Astrocyte (in vitro differentiated cells and primary cell): ENCODE measurements around the gene TAMALIN.

Experiments
- EZH2 ChIP-seq: IDR thresholded peaks from 2 replicates; pipeline ENCODE4 v1.6.1; 2012; ENCODE audit warnings: mild to moderate bottlenecking, low read length, inconsistent platforms; ENCODE audit not compliant: insufficient read depth
- TF ChIP-seq, protein P1 (sequence below): IDR thresholded peaks from 2 replicates; pipeline ENCODE4 v1.5.1; 2011; ENCODE audit warnings: low read depth, mild to moderate bottlenecking, inconsistent platforms, low read length, moderate library complexity; ENCODE audit not compliant: insufficient read depth

DNA sequence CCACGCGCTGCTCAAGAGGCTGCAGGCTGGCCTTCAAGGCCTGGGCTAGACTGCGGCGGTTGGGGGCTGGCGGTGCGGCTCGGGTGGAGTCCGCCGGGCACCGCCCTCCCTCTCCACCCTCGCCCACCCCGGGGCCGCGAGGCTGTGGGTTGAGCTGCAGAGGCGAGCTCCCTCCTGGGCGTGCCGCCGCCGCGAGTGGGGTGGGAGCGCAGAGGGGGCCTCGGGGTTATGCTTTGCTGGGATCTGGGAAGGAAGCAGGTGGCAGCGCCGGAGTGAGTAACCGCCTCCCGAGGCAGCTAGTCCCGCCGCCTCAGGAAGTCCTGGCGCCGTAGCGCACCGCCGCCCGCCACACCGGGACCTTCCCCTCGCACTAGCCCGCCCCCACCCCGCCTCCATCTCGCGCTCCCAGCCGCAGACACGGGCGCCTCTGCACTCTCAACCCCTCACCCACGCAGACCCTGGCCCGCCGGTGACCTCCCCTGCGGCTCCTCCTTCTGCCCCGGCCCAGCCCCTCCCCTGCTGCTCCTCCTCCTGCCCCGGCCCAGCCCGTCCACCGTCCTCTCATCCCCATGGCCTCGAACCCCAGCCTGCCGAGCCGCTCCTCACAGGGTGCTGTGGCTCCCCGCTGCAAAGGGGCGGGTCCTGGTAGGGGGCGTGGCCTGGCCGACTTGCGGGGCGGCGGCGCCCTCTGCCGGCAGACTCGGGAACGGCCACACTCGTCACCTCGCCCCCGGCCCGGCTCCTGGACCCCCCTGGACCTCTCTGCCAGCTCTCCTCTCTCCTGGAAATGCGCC lies 16.6 kb downstream of the TAMALIN start:
- TF ChIP-seq EZH2, result peak; percentile 59
- TF ChIP-seq, protein P1, sequence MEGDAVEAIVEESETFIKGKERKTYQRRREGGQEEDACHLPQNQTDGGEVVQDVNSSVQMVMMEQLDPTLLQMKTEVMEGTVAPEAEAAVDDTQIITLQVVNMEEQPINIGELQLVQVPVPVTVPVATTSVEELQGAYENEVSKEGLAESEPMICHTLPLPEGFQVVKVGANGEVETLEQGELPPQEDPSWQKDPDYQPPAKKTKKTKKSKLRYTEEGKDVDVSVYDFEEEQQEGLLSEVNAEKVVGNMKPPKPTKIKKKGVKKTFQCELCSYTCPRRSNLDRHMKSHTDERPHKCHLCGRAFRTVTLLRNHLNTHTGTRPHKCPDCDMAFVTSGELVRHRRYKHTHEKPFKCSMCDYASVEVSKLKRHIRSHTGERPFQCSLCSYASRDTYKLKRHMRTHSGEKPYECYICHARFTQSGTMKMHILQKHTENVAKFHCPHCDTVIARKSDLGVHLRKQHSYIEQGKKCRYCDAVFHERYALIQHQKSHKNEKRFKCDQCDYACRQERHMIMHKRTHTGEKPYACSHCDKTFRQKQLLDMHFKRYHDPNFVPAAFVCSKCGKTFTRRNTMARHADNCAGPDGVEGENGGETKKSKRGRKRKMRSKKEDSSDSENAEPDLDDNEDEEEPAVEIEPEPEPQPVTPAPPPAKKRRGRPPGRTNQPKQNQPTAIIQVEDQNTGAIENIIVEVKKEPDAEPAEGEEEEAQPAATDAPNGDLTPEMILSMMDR, result peak; percentile 46
